Thyroid gland (tissue), 4 donors: ENCODE results near the gene CDR2L.

ENCODE experiments used
- POLR2A ChIP-seq, 2 donors: fragments of 450-650 bp; IDR thresholded peaks; one replicate each; pipeline ENCODE4 v1.6.1; 2017; ENCODE audit warnings: antibody characterized with exemption in 2 of 2, mild to moderate bottlenecking in 2 of 2, moderate library complexity in 1 of 2
- TF ChIP-seq, protein P1 (sequence below), 6 experiments: fragments of 200-600 bp in 3 of 6; fragments of 450-650 bp in 3 of 6; sonication (generic) in 3 of 6; IDR thresholded peaks; one replicate each; pipeline ENCODE4 v1.5.1; 2016 to 2019; ENCODE audit warnings: antibody characterized with exemption in 6 of 6, mild to moderate bottlenecking in 2 of 6, inconsistent platforms in 1 of 6, moderate library complexity in 1 of 6

DNA sequence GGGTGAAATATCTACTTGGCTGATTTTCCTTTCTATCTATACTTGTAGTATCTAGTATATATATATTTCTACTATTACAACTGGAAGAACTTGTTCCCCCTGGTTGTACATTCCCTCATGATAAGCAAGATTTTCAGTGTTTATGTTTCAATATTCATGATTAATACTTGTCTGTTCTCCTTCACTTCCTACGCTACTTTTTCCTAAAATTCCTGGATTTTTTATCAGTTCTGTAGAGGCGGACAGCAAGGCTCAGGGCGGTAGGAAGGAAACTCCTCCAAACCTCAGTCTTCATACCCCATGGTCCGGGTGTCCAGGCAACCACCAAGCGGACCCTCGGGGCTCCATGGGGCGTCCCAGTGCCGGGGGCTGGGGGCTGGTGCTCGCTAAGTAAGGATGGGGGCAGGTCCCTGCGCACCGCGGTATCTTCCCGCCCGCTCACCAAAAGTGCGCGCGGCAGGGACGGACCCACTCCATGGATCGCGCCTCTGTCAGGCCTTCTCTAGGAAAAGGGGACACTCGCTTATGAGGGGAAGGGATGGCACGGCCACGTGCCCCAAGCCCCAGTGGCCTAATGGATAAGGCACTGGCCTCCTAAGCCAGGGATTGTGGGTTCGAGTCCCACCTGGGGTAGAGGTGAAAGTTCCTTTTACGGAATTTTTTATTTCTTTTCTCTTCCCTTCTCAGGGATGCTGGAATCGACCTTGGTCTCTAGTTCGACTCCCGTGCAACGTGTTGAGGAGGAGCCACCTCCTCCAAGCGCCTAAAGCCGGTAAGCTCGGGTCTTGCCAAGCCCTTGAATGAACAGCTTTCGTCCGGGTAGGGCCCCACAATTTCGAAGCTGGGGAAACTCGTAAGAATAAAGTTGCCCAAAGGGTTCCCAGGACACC lies 46.2 kb downstream of the CDR2L start:
- no peak for TF ChIP-seq POLR2A (IDR thresholded peaks at IDR 0.05)
- TF ChIP-seq, protein P1, sequence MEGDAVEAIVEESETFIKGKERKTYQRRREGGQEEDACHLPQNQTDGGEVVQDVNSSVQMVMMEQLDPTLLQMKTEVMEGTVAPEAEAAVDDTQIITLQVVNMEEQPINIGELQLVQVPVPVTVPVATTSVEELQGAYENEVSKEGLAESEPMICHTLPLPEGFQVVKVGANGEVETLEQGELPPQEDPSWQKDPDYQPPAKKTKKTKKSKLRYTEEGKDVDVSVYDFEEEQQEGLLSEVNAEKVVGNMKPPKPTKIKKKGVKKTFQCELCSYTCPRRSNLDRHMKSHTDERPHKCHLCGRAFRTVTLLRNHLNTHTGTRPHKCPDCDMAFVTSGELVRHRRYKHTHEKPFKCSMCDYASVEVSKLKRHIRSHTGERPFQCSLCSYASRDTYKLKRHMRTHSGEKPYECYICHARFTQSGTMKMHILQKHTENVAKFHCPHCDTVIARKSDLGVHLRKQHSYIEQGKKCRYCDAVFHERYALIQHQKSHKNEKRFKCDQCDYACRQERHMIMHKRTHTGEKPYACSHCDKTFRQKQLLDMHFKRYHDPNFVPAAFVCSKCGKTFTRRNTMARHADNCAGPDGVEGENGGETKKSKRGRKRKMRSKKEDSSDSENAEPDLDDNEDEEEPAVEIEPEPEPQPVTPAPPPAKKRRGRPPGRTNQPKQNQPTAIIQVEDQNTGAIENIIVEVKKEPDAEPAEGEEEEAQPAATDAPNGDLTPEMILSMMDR (IDR thresholded peaks at IDR 0.05): peak in 1 of 6 experiments; percentile 18
